GM18511 (cell line): Measurements from ENCODE around the gene CHADL.
A peak's percentile ranks its signal among the peaks of the same experiment; 100 is the strongest.

Experiments
- ATAC-seq: cut with Tn5 transposase; IDR thresholded peaks from one replicate; pipeline ENCODE4 v1.9.1; 2021; ENCODE audit warnings: mild to moderate bottlenecking, moderate library complexity; ENCODE audit not compliant: unreplicated experiment

Gene CHADL

GRCh38 chr22:41257696-41258095 lies 17.0 kb upstream of the CHADL start:
- no peak for ATAC-seq

DNA sequence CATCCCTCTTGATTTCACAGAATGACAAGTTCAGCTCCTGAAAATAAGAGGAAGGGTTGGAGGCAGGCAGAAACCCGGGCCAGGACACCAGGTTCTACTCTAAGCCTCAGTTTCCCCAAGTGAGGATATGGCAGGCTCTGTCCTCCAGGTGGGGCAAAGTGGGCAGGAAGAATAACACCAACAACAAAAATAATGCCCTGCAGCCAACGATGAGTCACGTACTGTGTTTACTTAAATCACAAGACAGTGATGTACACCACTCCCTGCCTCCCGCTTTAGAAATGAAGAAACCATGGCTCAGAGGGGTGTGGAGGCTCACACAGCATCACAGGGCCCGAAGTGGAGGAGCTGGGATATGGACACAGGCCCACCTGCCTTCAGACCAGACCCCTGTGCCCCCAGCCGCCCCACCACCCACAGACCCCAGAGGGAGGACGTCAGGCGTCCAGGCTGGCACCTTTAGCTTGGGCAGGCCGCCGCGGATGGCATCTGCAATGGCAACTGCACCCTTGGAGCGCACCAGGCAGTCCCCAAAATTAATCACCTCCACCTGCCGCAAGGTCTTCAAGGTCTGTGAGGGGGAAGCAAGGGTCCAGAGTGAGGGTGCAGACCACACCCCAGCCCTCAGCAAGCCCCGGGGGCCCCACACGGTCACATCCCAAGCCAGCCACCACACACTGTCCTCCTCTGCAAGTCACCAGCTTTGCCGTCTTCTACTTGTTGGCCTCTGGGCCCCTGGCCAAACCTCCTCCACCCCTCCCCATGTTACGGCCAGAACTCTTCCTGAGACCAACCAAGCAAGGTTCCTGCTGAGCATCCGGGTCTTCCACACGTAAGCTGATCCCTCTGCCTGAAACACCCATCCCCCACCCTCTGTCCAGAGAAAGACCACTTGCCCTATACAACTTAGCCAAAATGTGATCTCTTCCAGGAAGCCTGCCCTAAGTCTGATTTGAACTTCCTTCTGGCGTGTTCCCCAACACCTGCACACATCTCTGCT lies 15.8 kb upstream of the CHADL start:
- ATAC-seq, result no peak

GRCh38 chr22:41254230-41254629 lies 13.5 kb upstream of the CHADL start:
- no peak for ATAC-seq

GRCh38 chr22:41252365-41252764 lies 11.6 kb upstream of the CHADL start:
- no peak for ATAC-seq

- ATAC-seq, result no peak
Measured at GRCh38 chr22:41250127-41250526, 9.4 kb upstream of the CHADL start.

GRCh38 chr22:41249442-41249841 lies 8.7 kb upstream of the CHADL start:
- no peak for ATAC-seq

- ATAC-seq, result no peak
Measured at GRCh38 chr22:41248758-41249157, 8.0 kb upstream of the CHADL start.

DNA sequence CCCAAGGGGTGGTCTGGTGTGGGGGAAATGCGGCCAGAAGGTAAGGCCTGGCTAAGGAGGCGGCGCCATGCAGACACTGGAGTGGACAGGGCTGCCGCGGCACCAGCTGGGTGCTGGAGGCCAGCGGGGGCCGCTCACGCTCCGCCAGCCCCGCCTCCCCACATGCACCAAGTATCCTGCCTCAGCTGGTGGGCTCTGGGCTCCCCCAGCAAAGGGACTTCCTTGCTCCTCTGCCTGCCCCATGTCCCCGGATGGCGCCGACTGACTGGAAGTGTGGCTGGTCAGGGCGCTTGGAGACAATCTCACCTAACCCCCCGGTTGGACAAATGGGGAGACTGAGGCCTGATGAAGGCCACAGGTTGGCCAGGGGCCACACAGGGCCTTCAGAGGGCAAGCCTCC lies 7.6 kb upstream of the CHADL start:
- no peak for ATAC-seq

- ATAC-seq, result no peak
Measured at GRCh38 chr22:41247703-41248102, 7.0 kb upstream of the CHADL start.

DNA sequence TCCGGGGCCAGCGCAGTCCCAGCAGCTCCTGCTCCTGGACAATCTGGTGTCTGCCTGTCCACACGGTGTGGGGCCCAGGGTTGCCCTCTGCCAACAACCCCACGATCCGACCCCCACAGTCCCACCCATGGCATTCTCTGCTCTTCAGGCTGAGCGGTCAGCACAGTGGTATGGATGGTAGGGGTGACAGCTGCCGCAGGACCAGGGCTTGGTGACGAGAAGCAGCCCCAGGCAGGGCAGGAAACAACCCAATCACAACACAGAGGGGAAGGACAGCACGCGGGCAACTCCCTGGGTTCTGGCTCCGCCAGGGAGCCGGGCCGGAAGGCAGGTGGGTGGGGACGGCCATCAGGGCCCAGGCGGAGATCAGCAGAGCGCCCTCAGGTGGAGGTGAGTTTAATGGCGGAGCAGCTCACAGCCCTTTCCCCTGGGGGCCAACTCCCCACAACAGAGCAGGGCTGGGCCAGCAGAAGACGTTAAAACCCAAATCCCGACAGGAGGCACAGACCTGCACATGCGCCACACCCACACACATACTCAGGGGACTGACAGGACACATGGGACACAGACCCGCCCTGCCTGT lies 5.3 kb upstream of the CHADL start:
- no peak for ATAC-seq

DNA sequence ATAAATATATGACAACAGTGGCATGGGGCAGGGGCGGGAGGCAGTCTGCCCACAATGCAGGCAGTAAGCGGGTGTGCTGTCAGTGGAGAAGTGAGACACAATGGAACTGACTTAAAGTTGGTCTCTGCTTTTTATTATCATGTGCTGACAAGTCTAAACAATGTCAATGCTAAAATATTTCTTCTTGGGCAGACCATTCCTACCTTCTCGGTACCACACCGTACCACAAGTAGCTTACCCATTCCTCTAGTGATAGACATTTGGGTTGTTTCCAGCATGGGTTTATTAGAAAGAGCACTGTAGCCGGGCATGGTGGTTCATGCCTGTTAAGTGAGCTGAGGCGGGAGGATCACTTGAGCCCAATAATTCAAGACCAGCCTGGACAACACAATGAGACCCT lies 2.6 kb upstream of the CHADL start:
- ATAC-seq, result no peak

- ATAC-seq, result no peak
Measured at GRCh38 chr22:41242396-41243117, 1.8 kb upstream of the CHADL start.

DNA sequence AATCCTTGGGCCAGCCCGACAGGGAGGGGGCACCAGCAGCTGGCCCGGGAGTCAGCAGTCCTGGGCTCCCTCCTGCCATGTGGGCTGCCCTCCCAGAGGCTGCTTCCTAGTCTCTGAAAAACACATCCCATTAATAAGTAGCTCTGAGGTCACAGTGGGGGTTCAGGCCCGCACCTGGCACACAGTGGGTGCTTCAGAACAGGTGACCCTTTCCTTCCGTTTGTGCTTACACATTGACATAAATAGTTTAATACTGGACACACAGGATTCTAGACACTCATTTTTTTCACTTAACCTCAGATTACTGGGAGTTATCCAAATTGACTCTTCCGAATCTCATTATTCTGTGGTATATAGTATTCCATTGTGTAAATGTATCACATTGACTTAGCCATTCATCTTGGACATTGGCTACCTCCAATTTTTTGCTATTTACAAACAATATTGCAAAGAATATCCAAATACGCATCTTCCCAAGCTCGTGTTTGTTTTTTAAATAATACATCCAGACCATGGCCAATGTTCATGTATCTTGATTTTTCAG lies 474 bp upstream of the CHADL start:
- ATAC-seq, result no peak

DNA sequence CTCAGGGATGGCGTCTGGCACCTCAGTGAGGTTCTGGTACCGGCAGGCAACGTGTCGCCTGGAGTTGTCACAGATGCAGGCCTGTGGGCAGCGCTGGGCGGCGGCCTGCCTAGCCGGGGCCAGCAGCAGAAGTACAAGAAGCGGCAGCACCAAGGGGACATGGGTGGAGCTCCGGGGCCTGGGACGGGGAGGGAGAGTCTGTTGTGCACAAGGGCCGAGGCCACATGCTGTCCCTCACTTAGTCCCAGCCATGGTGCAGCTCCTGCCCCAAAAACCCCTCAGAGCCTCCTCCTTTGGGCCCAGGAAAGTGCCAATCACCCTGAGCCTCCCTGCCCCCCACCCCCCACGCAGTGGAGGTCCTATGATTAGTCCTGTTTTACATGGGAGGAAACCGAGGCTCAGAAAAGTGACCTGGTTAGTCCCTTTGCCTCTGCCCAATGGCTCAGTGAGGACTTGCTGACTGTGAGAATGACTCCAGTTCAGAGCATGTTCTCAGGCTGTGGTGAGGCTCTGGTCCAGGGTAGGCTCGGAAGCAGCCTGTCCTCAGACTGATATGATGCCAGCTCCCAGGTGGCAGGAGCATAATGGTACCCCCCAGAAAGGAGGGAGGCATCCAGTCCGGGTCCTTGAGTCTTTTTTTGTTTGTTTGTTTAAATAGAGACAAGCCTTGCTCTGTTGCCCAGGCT lies 1.1 kb downstream of the CHADL start:
- no peak for ATAC-seq

GRCh38 chr22:41238570-41239442 lies 1.9 kb downstream of the CHADL start:
- ATAC-seq, result no peak

GRCh38 chr22:41237707-41238569 lies 2.8 kb downstream of the CHADL start:
- ATAC-seq, result peak; percentile 71

GRCh38 chr22:41237036-41237706 lies 3.6 kb downstream of the CHADL start:
- ATAC-seq, result no peak
